Activated CD4-positive, alpha-beta T cell treated with anti-CD3 and anti-CD28 coated beads, Interleukin-2, amount 10 ng/mL, durations not matched to agents 7 days and 5 days (primary cell): ENCODE data around the gene SERPINF2. TPM values are rescaled to one million over a fixed set of nuclear protein-coding genes. Genes with fewer than 3 reads are reported as not detected.
"Not testable (repeated sequence)": the region's sequence is repeated elsewhere in the genome, so short reads cannot be mapped to it uniquely, and the experiment has no call there.

Experiments used
- CTCF ChIA-PET: fragments of 350-600 bp; sonication (Branson Sonifier 250); formaldehyde crosslinking; loops from one replicate; lab custom pipeline; 2021; ENCODE audit warnings: antibody characterized with exemption; lab: Charles Lee
- POLR2A ChIA-PET: fragments of 350-600 bp; sonication (Branson Sonifier 250); formaldehyde crosslinking; loops from one replicate; lab custom pipeline; 2021; ENCODE audit warnings: antibody characterized with exemption; lab: Charles Lee
- DNase-seq: peaks from one replicate; pipeline ENCODE4 v3.0.0-alpha.2; 2020
- H3K27ac Mint-ChIP-seq: one replicate; pipeline ENCODE4 v1.8.0; 2021; ENCODE audit warnings: mild to moderate bottlenecking, moderate library complexity, mixed read lengths
- H3K27me3 Mint-ChIP-seq: one replicate; pipeline ENCODE4 v1.8.0; 2021; ENCODE audit warnings: mixed read lengths
- H3K36me3 Mint-ChIP-seq: one replicate; pipeline ENCODE4 v1.8.0; 2021; ENCODE audit warnings: low read depth, mixed read lengths
- H3K4me1 Mint-ChIP-seq: one replicate; pipeline ENCODE4 v1.8.0; 2021; ENCODE audit warnings: mixed read lengths
- H3K4me3 Mint-ChIP-seq: one replicate; pipeline ENCODE4 v1.8.0; 2021; ENCODE audit warnings: mild to moderate bottlenecking, moderate library complexity, mixed read lengths
- H3K9me3 Mint-ChIP-seq: one replicate; pipeline ENCODE4 v1.8.0; 2021; ENCODE audit warnings: mixed read lengths
- total RNA-seq, 2 experiments: library from RNA; stranded (reverse); gene quantifications; one replicate each; pipeline ENCODE4 v1.2.3, GENCODE V29; 2021

SERPINF2 gene
- total RNA-seq, 2 experiments from 2014 or later: 0.79 to 1.3 TPM

DNA sequence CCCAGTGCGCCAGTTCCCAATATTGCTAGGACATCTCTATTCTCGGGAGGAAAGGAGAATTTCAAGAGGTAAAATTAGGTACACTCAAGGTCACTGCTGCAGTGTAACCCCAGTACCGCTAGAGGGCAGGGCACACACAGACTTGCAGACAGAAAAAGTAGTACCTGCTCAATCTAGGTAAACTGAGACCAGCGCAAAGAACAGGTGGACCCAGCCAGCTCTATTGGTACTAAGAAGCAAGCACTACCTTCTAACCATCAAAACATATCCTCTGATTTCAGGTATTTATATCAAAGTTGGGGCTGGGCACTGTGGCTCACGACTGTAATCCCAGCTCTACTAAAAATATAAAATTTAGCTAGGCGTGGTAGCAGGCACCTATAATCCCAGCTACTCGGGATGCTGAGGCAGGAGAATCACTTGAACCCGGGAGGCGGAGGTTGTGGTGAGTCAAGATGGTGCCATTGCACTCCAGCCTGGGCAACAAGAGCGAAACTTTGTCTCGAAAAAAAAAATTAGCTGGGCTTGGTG, 21.8 kb upstream of the SERPINF2 start:
- H3K9me3 Mint-ChIP-seq: no peaks in the 10 kb centered on the region
- ChIA-PET POLR2A (interaction anchor here (0.6 kb wide), 1 partner anchor 1038 kb away, joined by 9 read pairs; no protein-coding TSS in a partner anchor), CTCF (interaction anchor here (0.6 to 2.0 kb wide), 12 partner anchors 9 to 543 kb away, joined by 3 to 8 read pairs (median 3); partner anchors contain the start of gene TLCD2)
- DNase-seq: peak; percentile 83
- H3K27me3 Mint-ChIP-seq: no peaks in the 10 kb centered on the region
- no peak overlapping the region for H3K4me3 Mint-ChIP-seq
- H3K27ac Mint-ChIP-seq: peak overlapping the region; percentile 82
- H3K4me1 Mint-ChIP-seq: peaks cover 59% of the 10 kb centered on the region
- H3K36me3 Mint-ChIP-seq: peaks cover 7% of the 10 kb centered on the region

DNA sequence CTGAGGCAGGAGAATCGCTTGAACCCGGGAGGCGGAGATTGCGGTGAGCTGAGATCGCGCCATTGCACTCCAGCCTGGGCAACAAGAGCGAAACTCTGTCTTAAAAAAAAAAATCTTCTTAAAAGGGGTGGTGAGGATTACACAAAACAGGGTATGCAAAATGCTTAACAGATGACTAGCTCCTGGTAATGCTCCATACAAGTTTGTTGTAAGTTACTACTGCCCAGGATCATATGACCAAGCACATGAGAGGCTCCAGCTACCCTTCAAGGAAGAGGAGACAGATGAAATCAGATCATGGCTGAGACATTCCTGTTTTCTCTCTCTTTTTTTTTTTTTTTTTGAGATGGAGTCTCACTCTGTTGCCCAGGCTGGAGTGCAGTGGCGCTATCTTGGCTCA, 20.6 kb upstream of the SERPINF2 start:
- H3K4me3 Mint-ChIP-seq, H3K9me3 Mint-ChIP-seq, H3K36me3 Mint-ChIP-seq, DNase-seq, POLR2A ChIA-PET, H3K27me3 Mint-ChIP-seq: not testable (repeated sequence)
- CTCF ChIA-PET: interaction anchor here (0.6 to 2.0 kb wide), 7 partner anchors 8 to 467 kb away, joined by 3 to 8 read pairs (median 4); no protein-coding TSS in a partner anchor
- peaks cover 59% of the 10 kb centered on the region for H3K4me1 Mint-ChIP-seq
- H3K27ac Mint-ChIP-seq: peak overlapping the region; percentile 90

DNA sequence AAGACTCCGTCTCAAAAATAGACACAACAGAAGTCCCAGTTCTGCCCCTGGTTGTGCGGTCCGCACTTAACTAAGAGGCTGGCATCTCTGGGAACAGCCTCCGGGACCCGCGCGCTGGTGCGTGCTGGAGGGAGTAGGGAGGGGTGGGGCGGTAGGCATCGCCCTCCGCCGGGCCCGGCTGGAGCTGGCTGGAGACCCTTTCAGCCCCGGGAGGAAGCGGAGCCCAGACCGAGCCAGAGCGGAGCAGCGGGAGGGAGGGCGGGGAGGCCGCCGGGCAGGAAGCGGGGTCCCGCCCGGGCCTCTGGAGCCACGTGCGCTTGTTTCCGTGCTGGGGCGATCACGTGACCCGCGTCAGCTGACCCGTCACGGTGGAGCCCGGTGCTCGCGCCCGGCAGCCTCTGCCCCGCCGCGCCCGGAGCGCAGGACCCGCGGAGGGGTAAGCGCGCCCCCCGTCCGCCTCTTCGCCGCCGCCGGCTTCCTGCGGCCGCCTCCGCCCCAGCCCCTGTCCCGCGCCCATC, 18.3 kb upstream of the SERPINF2 start, which contains the start of gene WDR81:
WDR81 (plus strand) TSS at position 354 of the 518 bp plus-strand sequence. CDS start 256 bp downstream, outside the sequence.
- Mint-ChIP-seq H3K4me3 (peak within 1 kb of the TSS; percentile 76), H3K27me3 (no peaks in the 10 kb centered on the region), H3K9me3 (no peaks in the 10 kb centered on the region), H3K4me1 (peaks cover 52% of the 10 kb centered on the region), H3K27ac (peak within 1 kb of the TSS; percentile 87), H3K36me3 (peaks cover 15% of the 10 kb centered on the region)
- peak; percentile 91 for DNase-seq
- ChIA-PET CTCF (interaction anchor here (1.5 kb wide), 1 partner anchor 18 kb away, joined by 3 read pairs; no protein-coding TSS in a partner anchor), POLR2A (no interaction called here)

DNA sequence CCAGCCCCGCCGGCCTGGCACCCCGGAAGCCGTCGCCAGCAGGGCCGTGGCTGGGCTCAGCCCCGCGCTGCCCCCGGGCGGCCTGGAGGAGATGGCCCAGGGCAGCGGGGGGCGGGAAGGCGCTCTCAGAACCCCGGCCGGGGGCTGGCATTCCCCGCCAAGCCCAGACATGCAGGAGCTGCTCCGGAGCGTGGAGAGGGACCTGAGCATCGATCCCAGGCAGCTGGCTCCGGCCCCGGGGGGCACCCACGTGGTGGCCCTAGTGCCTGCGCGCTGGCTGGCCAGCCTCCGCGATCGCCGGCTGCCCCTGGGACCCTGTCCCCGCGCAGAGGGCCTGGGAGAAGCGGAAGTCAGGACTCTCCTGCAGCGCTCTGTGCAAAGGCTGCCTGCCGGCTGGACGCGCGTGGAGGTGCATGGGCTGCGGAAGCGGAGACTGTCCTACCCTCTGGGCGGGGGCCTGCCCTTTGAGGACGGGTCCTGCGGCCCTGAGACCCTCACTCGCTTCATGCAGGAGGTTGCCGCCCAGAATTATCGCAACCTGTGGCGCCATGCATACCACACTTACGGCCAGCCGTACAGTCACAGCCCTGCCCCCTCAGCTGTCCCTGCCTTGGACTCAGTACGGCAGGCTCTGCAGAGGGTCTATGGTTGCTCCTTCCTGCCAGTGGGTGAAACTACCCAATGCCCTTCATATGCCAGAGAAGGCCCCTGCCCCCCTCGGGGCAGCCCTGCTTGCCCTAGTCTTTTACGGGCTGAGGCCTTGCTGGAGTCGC, 17.6 kb upstream of the SERPINF2 start:
- H3K9me3 Mint-ChIP-seq: no peaks in the 10 kb centered on the region
- H3K4me1 Mint-ChIP-seq: peaks cover 55% of the 10 kb centered on the region
- H3K27ac Mint-ChIP-seq: peak overlapping the region; percentile 50
- peak overlapping the region; percentile 76 for H3K4me3 Mint-ChIP-seq
- DNase-seq: peak; percentile 21
- H3K27me3 Mint-ChIP-seq: no peaks in the 10 kb centered on the region
- POLR2A ChIA-PET: no interaction called here
- CTCF ChIA-PET: interaction anchor here (2.6 kb wide), 1 partner anchor 8 kb away, joined by 10 read pairs; no protein-coding TSS in a partner anchor
- peaks cover 19% of the 10 kb centered on the region for H3K36me3 Mint-ChIP-seq

DNA sequence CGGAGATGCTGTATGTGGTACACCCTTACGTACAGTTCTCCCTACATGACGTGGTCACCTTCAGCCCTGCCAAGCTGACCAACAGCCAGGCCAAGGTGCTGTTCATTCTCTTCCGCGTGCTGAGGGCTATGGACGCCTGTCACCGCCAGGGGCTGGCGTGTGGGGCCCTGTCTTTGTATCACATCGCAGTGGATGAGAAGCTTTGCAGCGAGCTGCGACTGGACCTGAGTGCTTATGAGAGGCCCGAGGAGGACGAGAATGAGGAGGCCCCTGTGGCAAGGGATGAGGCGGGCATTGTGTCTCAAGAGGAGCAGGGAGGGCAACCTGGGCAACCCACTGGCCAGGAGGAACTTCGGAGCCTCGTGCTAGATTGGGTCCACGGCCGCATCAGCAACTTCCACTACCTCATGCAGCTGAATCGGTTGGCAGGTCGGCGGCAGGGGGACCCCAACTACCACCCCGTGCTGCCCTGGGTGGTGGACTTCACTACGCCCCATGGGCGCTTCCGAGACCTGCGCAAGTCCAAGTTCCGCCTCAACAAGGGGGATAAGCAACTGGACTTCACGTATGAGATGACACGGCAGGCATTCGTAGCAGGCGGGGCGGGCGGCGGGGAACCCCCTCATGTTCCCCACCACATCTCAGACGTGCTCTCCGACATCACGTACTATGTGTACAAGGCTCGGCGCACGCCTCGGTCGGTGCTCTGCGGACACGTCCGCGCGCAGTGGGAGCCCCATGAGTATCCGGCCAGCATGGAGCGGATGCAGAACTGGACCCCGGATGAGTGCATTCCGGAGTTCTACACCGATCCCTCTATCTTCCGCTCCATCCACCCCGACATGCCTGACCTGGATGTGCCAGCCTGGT, 16.8 kb upstream of the SERPINF2 start:
- CTCF ChIA-PET: interaction anchor here (0.5 to 2.6 kb wide), 3 partner anchors 9 to 900 kb away, joined by 3 to 10 read pairs (median 4); no protein-coding TSS in a partner anchor
- H3K27ac Mint-ChIP-seq: peak overlapping the region; percentile 50

DNA sequence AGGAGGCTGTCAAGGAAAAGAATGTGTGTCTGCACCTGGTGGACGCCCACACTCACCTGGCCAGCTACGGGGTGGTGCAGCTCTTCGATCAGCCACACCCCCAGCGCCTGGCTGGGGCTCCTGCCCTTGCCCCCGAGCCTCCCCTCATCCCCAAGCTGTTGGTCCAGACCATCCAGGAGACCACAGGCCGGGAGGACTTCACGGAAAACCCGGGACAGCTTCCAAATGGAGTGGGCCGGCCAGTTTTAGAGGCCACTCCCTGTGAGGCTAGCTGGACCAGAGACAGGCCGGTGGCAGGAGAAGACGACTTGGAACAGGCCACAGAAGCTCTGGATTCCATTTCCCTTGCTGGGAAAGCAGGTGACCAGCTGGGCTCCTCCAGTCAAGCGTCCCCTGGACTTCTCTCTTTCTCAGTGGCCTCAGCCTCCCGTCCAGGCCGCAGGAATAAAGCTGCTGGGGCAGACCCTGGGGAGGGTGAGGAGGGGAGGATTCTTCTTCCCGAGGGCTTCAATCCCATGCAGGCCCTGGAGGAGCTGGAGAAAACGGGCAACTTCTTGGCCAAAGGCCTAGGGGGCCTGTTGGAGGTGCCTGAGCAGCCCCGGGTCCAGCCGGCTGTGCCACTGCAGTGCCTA, 15.9 kb upstream of the SERPINF2 start:
- H3K4me3 Mint-ChIP-seq: peak overlapping the region; percentile 16
- H3K27ac Mint-ChIP-seq: no peak overlapping the region
- H3K9me3 Mint-ChIP-seq: no peaks in the 10 kb centered on the region
- ChIA-PET CTCF (interaction anchor here (0.5 to 2.6 kb wide), 4 partner anchors 10 to 900 kb away, joined by 3 to 10 read pairs (median 4); partner anchors contain the start of gene SERPINF1), POLR2A (no interaction called here)
- peaks cover 45% of the 10 kb centered on the region for H3K4me1 Mint-ChIP-seq
- H3K36me3 Mint-ChIP-seq: peaks cover 19% of the 10 kb centered on the region
- DNase-seq: no peak
- no peaks in the 10 kb centered on the region for H3K27me3 Mint-ChIP-seq

More for the DNA sequence above, 16.8 kb upstream of the SERPINF2 start:
- H3K27me3 Mint-ChIP-seq: no peaks in the 10 kb centered on the region
- DNase-seq: no peak
- H3K36me3 Mint-ChIP-seq: peaks cover 19% of the 10 kb centered on the region
- POLR2A ChIA-PET: no interaction called here
- H3K9me3 Mint-ChIP-seq: no peaks in the 10 kb centered on the region
- peaks cover 50% of the 10 kb centered on the region for H3K4me1 Mint-ChIP-seq
- peak overlapping the region; percentile 76 for H3K4me3 Mint-ChIP-seq

DNA sequence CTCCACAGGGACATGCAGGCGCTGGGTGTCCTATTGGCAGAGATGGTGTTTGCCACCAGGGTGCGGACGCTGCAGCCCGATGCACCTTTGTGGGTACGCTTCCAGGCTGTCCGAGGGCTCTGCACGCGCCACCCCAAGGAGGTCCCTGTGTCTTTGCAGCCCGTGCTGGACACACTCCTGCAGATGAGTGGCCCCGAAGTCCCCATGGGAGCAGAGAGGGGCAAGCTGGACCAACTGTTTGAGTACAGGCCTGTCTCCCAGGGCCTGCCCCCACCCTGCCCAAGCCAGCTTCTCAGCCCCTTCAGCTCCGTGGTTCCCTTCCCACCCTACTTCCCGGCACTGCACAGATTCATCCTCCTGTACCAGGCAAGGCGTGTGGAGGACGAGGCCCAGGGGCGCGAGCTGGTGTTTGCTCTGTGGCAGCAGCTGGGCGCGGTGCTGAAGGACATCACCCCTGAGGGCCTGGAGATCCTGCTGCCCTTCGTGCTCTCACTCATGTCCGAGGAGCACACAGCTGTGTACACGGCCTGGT, 15.3 kb upstream of the SERPINF2 start:
- H3K27ac Mint-ChIP-seq: no peak overlapping the region
- no peak for DNase-seq
- H3K4me3 Mint-ChIP-seq: no peak overlapping the region
- H3K36me3 Mint-ChIP-seq: peaks cover 19% of the 10 kb centered on the region
- no peaks in the 10 kb centered on the region for H3K9me3 Mint-ChIP-seq
- H3K27me3 Mint-ChIP-seq: no peaks in the 10 kb centered on the region
- H3K4me1 Mint-ChIP-seq: peaks cover 40% of the 10 kb centered on the region
- POLR2A ChIA-PET: interaction anchor here (0.8 kb wide), 1 partner anchor 99 kb away, joined by 4 read pairs; no protein-coding TSS in a partner anchor
- CTCF ChIA-PET: interaction anchor here (1.0 to 2.6 kb wide), 5 partner anchors 10 to 362 kb away, joined by 3 to 10 read pairs (median 4); partner anchors contain the start of genes RILP and SERPINF1

DNA sequence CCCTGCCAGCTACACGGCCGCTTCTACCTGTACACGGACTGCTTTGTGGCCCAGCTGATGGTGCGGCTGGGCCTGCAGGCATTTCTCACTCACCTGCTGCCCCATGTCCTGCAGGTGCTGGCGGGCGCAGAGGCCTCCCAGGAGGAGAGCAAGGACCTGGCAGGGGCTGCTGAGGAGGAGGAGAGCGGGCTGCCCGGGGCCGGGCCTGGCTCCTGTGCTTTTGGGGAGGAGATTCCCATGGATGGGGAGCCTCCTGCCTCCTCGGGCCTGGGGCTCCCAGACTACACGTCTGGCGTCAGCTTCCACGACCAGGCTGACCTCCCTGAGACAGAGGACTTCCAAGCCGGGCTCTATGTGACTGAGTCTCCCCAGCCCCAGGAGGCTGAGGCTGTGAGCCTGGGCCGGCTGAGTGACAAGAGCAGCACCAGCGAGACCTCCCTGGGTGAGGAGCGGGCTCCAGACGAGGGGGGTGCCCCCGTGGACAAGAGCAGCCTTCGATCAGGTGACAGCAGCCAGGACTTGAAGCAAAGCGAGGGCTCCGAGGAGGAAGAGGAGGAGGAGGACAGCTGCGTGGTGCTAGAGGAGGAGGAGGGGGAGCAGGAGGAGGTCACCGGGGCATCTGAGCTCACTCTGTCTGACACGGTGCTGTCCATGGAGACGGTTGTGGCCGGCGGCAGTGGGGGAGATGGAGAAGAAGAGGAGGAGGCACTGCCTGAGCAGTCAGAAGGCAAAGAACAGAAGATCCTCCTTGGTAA, 14.6 kb upstream of the SERPINF2 start:
- peaks cover 33% of the 10 kb centered on the region for H3K4me1 Mint-ChIP-seq
- POLR2A ChIA-PET: interaction anchor here (0.8 kb wide), 1 partner anchor 100 kb away, joined by 4 read pairs; no protein-coding TSS in a partner anchor
- peak overlapping the region; percentile 3 for H3K4me3 Mint-ChIP-seq
- peaks cover 20% of the 10 kb centered on the region for H3K36me3 Mint-ChIP-seq
- H3K27ac Mint-ChIP-seq: peak overlapping the region; percentile 41
- no peaks in the 10 kb centered on the region for H3K27me3 Mint-ChIP-seq
- H3K9me3 Mint-ChIP-seq: no peaks in the 10 kb centered on the region
- no peak for DNase-seq
- CTCF ChIA-PET: interaction anchor here (1.0 to 2.6 kb wide), 4 partner anchors 11 to 79 kb away, joined by 3 to 10 read pairs (median 4); partner anchors contain the start of genes RILP and SERPINF1

DNA sequence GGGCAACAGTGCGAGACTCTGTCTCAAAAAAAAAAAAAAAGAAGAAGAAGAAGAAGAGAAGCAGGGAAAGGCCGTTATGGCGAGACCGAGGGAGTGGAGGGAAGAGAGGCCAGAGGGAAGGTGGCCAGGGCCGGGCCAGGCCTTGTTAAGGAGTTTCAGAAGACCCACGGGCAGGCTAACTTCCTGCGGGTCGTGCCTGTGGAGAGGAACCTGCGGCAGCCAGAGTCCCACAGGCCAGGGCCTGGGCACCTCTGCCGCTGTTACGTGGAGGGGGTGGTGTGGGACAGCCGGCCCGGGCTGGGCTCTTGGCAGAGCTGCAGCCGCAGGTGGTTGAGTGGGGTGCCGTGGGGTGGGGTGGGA, 12.7 kb upstream of the SERPINF2 start:
- Mint-ChIP-seq H3K36me3 (peaks cover 28% of the 10 kb centered on the region), H3K4me1 (peaks cover 27% of the 10 kb centered on the region), H3K9me3 (no peaks in the 10 kb centered on the region), H3K27ac (no peak overlapping the region), H3K27me3 (no peaks in the 10 kb centered on the region), H3K4me3 (no peak overlapping the region)
- ChIA-PET CTCF (interaction anchor here (0.6 to 1.3 kb wide), 4 partner anchors 9 to 436 kb away, joined by 3 read pairs; no protein-coding TSS in a partner anchor), POLR2A (no interaction called here)
- DNase-seq: no peak

DNA sequence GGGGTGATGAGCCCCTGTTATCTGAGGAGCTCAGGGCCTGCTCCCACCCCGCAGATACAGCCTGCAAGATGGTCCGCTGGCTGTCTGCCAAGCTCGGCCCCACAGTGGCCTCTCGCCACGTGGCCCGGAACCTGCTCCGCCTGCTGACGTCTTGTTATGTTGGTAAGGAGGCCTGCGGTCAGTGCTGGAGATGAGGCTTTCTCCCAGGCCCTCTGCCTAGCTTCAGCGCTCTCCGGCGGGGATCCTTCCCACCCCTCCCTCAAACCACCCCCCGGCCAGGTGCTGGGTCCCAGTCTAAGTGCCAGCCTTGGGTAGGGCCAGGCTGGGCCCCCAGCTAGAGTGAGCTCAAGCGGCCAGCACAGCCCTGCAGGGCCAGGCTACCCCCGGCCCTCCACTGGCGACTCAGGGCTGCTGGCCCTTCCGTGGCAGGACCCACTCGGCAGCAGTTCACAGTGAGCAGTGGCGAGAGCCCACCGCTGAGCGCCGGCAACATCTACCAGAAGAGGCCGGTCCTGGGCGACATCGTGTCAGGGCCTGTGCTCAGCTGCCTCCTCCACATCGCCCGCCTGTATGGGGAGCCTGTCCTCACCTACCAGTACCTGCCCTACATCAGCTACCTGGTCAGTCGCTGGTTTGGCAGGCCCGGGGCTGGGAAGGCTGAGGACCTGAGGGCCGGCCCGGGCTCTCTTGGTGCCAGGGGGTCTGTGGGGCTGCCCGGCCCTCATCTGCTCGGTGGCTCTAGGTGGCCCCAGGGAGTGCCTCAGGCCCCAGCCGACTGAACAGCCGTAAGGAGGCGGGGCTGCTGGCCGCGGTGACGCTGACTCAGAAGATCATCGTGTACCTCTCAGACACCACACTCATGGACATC, 12.1 kb upstream of the SERPINF2 start:
- Mint-ChIP-seq H3K27me3 (no peaks in the 10 kb centered on the region), H3K27ac (no peak overlapping the region), H3K4me1 (peaks cover 24% of the 10 kb centered on the region), H3K4me3 (no peak overlapping the region), H3K36me3 (peaks cover 25% of the 10 kb centered on the region), H3K9me3 (no peaks in the 10 kb centered on the region)
- DNase-seq: no peak
- CTCF ChIA-PET: interaction anchor here (0.6 to 1.3 kb wide), 6 partner anchors 9 to 436 kb away, joined by 3 read pairs; no protein-coding TSS in a partner anchor
- POLR2A ChIA-PET: no interaction called here
